Upper lobe of left lung (tissue), 4 donors: ENCODE results near the gene GATA5.

ENCODE experiments used
- EP300 ChIP-seq, 4 donors: sonication (generic); formaldehyde crosslinking; IDR thresholded peaks; one replicate each; pipeline ENCODE4 v1.5.1; 2017; ENCODE audit warnings: antibody characterized with exemption in 4 of 4, control low read depth in 2 of 4
- POLR2A ChIP-seq, 4 donors: fragments of 450-650 bp; IDR thresholded peaks; one replicate each; pipeline ENCODE4 v1.5.1; 2016 to 2017; ENCODE audit warnings: antibody characterized with exemption in 4 of 4, mild to moderate bottlenecking in 2 of 4
- TF ChIP-seq, protein P1 (sequence below), 6 experiments: fragments of 450-650 bp in 4 of 6; fragments of 200-600 bp in 2 of 6; sonication (generic) in 2 of 6; IDR thresholded peaks; one replicate each; pipeline ENCODE4 v1.5.1; 2016 to 2019; ENCODE audit warnings: antibody characterized with exemption in 6 of 6

DNA sequence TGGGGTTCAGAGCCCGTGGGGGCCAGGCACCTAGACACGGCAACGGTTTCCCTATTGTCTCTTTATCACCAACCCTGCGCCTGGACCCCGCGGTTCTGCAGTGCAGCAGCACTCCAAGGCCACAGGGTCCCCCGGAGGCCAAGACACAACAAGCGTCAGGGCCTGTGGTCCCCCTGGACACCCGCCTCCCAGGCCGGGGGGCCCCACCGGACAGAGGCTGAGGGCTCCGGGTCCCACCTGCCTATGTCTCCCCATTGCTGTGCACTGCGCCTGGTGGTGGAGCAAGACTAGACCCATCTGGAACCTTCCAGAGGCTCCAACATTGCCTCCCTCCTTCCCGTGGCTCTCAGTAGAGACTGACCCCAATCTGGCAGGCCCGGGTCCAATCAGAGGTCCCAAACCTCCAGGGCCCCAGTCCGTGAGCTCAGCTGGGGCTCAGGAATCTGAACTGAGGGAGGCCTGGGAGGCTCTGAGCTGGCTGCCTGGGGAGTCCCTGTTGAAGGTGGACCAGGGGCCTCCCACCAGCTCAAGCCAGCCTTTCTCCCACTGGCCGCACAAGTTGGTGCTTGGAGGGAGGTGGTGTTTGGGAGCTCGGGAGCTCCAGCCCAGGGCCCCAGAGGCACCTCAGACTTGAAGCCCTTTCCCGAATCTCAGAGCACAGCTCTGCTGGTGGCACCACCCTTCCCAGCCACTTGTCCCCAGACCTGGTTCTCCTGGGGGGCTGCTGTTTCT lies 8.8 kb downstream of the GATA5 start:
- TF ChIP-seq, protein P1, sequence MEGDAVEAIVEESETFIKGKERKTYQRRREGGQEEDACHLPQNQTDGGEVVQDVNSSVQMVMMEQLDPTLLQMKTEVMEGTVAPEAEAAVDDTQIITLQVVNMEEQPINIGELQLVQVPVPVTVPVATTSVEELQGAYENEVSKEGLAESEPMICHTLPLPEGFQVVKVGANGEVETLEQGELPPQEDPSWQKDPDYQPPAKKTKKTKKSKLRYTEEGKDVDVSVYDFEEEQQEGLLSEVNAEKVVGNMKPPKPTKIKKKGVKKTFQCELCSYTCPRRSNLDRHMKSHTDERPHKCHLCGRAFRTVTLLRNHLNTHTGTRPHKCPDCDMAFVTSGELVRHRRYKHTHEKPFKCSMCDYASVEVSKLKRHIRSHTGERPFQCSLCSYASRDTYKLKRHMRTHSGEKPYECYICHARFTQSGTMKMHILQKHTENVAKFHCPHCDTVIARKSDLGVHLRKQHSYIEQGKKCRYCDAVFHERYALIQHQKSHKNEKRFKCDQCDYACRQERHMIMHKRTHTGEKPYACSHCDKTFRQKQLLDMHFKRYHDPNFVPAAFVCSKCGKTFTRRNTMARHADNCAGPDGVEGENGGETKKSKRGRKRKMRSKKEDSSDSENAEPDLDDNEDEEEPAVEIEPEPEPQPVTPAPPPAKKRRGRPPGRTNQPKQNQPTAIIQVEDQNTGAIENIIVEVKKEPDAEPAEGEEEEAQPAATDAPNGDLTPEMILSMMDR (IDR thresholded peaks at IDR 0.05) = no peak
- TF ChIP-seq POLR2A (IDR thresholded peaks at IDR 0.05) (no peak), EP300 (IDR thresholded peaks at IDR 0.05) (no peak)
